Hippocampal formation (tissue), 2 donors: ENCODE results near the gene LDLRAD2.

Source experiments
- DNase-seq, 2 donors: peaks; one replicate each; lab custom pipeline; 2025; lab: John Stamatoyannopoulos, UW

Gene LDLRAD2

DNA sequence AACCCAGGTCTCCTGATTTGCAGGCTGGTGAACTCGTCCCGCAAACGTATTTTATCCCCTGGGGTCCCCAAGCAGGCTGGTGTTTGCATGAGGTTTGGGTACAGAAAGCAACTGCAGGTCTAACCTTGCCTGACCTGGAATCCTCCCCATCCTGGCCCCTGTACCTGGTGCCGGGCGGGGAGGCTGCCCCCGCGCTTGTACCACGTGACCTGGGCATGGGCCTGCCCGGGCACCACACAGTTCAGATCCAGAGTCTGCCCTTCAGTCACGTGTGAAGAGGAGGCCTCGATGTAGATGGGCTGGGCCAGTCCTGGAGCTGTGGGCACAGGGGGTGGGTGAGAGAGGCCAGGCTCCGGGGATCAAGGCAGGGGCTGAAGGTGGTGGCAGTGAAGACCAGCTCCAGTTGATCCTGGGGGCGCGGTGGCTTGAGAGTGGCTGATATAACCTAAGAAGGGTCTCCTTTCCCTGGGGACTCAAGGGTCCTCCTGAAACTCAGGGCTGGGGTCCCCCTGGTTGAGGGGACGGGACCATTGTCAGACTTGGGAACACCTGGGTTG, 30.6 kb downstream of the LDLRAD2 start:
- no peak for DNase-seq

DNA sequence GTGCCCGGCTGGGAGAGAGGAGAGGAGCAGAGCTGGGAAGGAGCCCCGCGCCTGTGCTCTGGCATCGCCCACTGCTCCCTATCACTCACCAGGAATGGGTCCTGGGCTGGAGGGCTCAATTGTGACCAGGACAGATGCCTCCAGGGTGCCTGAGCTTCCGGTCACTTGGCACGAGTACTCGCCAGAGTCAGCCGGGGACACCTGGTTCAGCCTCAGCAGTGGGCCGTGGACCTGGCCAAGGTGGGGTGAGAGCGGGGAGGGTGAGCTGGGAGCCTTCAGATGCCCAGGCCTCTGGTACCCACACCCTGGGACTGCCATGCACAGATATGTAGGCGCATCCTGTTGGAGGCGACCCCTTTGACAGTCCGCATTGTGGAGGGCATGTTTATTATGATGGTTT, 31.1 kb downstream of the LDLRAD2 start:
- DNase-seq, result no peak

DNA sequence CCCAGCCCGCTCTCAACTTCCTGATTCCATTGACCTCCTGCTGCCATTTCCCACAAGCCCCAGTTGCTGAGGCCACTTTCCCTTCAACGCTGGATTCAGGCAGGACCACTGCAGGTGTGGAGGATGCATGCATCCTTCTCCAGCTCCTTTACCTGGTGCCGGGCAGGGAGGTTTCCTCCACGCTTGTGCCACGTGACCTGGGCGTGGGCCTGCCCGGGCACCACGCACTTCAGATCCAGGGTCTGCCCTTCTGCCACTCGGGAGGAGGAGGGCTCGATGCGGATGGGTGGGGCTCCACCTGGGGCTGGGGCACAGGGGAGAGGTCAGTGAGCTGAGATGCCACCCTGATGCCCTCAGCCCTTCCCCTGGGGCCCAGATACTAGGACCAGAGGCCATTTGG, 31.9 kb downstream of the LDLRAD2 start:
- no peak for DNase-seq

DNA sequence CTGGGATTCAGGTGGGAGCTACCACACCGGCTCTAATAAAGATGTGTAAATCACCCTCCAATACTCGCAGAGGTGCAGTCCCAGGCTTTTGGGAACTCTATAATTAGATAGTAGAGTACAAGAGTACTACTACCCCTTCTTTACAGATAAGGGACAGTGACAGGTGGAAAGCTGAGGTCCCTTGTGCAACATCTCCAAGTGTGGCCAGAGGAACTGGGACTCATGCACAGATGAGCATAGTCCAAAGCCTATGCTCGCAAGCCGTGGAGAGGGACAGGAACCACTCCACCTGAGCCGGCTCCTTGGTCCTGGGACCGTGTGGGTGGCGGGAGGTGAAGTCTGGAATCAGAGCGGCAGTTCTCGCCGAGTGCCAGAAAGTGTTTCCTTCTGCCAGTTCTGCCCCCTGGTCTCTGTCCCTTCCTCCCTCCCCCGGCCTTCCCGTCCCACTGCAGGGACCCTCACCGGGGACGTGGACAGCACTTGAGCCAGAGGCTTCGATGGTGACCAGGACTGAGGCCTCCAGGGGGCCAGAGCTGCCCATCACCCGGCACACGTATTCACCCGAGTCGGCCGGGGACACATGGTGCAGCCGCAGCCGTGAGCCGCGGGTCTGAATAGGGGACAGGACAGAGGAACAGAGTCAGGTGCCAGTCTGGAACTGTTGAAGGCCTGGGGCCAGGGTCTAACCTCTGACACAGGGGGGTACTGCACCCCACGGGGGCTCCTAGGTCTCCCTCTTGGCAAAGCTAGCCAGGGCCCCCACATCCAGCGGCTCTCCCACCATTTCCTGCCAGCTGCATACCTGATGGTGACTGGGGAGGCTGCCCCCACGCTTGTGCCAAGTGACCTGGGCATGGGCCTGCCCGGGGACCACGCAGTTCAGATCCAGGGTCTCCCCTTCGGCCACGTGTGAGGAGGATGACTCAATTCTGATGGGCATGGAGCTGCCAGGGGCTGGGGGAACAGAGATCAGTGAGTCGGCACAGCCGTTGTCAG, 33.9 kb downstream of the LDLRAD2 start:
- DNase-seq, result no peak

DNA sequence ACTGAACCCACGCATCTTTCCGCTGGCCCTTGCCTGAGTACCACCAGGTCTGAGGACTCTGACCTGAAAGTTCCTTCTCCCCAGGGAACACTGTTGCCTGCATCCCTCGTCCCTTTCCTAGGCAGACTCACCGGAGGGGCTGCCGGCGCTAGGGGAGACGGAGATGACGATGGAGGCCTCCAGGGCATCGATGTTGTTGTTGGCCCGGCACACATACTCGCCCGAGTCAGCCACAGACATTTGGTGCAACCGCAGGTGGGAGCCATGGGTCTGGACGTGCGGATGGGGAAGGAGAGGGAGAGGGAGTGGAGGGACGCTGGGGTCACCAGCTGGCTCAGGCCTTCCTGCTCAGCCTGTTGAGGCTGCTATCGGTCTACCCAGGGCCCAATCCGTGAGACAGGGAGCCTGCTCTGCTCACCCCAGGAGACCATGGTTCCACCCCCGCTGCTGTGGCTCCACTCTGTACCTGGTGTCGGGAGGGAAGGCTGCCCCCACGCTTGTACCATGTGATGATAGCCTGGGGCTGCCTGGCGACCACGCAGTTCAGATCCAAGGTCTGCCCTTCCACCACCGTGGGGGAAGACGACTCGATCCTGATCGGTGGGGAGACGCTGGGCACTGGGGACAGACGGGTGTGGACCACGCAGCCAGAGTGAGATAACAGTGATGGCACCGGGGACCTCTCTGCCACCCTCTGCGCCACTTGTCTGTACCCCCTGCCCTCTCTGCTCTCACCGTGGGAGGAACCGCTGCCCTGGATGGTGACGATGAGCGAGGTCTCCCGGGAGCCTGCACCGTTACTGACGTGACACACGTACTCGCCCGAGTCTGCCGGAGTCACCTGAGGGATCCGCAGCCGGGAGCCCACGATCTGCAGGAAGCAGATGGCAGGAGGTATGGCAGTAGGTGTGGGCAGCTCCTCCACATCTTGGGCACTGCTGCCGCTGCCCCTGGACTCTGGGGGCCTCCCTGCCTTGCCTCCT, 35.4 kb downstream of the LDLRAD2 start:
- DNase-seq, result no peak

DNA sequence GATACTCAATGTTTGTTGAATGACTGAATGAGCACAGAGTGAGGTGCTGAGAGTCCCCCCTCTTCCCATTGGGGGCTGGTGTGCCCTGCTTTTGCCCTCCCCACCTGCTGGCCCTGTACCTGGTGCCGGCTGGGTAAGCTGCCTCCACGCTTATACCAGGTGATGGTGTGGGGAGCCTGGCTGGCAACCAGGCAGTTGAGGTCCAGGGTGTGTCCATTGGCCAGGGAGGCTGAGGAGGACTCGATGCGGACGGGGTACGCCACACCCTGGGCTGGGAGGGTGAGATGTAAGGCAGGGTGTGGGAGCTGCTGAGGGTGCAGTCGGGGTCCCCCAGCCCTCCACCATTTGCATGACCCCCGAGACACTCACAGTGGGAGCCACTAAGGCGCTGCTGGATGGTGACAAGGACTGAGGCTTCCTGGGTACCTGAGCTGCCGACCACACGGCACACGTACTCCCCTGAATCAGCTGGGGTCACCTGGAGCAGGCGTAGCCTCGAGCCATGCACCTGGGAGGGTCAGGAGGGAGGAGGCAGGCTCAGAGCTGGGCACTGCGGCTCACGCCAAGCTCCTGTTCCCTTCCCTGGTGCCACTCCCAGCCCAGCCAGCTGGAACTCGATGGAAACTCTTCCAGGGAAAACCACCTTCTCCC, 36.6 kb downstream of the LDLRAD2 start:
- no peak for DNase-seq

DNA sequence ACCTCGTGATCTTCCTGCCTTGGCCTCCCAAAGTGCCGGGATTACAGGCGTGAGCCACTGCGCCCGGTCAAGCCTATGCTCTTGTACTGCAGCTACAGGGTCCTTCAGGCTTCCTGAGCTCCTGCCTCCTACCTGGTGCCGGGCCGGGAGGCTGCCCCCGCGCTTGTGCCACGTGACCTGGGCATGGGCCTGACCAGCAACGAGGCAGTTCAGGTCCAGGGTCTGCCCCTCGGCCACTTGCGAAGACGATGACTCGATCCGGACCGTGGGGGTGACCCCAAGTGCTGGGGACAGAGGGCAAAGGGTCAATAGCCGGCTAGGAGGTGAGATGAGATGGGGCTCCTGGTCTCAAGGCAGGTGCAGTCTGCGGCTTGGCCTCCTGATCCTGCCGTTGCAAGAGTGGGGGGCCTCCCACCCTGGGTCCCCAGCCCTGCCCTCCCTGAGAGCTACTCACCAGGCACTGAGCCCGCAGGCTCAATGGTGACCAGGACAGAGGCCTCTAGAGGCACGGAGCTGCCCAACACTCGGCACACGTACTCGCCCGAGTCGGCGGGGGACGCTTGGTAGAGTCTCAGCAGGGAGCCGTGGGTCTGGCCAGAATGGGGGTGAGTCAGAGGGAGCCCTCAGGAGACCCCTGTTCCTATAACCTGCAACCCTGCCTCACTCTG, 38.0 kb downstream of the LDLRAD2 start:
- DNase-seq, result no peak

DNA sequence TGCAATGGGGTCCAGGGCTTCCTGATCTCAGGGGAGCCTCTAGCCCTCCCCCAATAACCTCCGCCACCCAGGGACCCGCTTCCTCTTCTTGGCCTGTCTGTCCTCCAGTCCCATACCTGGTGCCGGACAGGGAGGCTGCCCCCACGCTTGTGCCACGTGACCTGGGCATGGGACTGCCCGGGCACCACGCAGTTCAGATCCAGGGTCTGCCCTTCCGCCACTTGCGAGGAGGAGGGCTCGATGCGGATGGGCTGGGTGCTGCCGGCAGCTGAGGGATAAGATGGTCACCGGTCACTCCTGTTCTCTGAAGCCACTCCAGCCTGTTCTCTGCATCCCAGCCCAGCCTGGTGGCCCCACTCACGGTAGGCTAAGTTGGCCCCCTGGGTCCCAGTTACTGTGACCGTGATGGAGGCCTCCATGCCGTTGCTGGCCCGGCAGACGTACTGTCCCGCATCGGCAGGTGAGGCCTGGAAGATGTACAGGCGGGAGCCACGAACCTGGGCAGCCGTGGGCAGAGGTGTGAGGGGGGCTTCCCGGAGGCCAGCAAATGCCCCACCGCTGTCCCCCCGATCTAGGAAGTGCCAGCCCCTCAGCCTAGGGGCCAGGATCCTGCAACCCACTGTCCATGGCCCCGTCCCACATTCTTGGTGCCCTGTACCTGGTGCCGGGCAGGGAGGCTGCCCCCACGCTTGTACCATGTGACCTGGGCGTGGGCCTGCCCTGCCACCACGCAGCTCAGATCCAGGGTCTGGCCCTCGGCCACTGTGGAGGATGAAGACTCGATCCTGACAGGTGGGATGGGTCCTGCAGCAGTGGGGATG, 39.6 kb downstream of the LDLRAD2 start:
- DNase-seq, result no peak

DNA sequence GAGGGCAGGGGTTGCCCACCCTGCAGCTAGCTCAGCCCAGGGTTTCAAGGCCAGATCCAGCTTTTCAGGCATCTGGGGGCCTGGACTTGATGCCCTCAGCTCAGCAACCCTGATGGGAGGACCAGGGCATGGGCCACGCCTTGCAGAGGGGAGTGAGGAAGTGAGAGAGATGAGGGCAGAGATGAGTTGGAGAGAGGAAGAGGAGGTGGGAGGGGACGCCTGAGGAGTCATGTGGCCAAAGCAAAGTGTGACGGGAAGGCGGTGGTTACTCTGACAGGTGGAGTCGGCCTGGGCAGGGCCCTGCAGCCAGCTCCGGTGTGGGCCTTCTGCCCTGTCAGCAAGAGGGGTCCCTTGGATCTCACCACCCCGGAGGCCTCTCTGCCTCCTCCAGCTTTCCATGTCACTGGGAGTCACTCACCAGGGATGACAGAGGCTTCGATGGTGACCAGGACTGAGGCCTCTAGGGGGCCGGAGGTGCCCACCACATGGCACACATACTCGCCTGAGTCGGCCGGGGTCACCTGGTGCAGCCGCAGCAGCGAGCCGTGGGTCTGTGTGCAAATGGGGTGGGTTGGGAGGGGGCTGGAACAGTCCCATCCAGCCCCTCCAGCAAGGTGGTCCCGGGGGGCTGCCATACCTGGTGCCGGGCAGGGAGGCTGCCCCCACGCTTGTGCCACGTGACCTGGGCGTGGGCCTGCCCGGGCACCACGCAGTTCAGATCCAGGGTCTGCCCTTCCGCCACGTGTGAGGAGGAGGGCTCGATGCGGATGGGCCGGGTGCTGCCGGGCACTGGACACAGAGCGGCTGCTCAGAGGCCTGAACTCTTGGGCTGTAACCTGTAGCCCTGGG, 40.4 kb downstream of the LDLRAD2 start:
- DNase-seq, result no peak

DNA sequence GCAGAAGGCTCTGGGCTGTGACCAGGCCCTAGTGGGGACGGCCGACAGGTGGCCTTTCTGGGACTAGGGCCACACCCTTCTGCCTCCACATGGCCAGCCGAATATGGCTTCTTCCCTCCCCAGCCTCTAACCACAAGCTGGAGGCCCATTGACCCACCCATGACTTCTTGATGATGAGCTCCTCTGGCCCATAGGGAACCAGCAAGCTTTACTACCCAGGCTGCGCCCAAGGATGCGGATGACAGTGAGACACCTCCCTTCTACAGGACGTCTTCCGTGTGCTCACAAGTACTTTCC, 41.0 kb downstream of the LDLRAD2 start:
- no peak for DNase-seq

DNA sequence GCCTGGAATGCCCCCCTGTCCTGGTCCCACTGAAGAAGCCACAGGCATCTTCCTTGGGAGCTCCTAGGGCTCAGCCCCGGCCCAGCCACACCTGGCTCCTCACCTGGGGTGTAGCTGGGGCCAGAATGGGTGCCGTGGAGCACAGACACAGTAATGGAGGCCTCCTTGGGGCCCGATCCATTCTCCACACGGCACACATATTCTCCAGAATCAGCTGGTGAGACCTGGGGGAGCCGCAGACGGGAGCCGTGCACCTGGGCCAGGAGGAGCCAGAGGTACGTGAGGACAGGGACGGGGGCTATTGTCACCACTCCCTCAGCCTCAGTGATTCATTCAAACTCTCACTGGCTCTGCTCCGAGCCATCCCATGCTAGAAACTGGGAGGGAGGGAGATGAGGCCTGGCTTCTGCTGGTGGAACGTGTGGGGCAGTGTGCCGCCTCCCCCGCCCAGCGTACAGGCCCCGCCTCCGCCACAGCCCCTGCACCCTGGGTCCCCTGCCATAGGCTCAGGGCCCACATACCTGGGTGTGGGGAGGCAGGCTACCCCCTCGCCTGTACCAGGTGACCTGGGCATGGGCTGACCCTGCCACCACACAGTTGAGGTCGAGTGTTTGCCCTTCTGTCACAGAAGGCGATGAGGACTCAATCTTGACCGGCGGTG, 42.2 kb downstream of the LDLRAD2 start:
- no peak for DNase-seq

DNA sequence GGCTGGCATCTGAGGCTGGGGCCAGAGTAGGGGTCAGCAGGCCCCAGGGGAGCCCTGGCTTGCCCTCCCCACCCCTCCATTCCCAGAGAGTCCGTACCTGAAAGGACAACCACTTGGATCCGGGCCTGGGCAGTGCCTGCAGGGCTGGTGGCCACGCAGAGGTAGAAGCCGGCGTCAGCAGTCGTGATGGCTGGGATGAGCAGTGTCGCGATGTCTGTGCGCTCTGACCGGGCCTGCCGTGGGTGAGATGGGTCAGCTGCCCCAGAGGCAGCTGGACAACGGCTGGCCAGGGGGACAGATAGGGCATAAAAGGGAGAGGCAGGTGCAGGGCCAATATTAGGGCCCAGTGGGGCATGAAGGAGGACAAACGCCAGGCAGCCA, 42.7 kb downstream of the LDLRAD2 start:
- DNase-seq, result no peak

DNA sequence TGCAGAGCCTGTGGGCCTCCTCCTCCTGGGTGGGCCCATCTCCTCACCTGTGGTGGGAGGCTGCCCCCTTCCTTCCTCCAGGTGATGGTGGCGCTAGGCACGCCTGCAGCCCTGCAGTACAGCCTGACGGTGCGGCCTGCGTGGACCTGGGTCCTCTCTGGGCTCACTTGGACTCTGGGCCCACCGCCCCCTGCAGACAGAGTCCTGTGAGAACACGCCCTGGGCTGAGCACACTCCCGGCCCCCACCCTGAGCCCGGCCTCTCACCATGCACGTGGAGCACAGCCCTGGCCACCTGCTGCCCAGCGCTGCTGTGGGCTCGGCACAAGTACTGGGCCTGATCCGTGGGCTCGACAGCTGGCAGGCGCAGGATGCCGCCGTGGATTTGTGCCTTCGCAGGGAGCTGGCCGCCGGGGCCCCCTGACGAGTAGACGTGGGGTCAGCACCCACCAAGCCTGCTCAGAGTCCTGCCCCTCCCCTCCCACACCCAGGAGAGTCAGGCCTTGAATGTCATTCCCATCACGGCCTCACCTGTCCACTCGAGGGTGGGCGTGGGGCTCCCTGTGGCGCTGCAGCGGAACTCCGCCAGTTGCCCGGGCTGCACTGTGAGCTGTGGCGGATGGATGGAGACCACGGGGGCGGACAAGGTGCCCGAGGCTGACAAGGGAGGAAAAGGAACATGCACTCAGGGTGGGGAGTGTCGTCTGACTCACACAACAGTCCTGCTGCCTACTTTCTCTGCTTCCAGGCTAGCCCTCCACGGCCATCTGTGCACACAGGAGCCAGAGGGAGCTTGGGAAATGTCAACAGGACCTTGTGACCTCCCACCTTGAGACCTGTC, 43.4 kb downstream of the LDLRAD2 start:
- no peak for DNase-seq

DNA sequence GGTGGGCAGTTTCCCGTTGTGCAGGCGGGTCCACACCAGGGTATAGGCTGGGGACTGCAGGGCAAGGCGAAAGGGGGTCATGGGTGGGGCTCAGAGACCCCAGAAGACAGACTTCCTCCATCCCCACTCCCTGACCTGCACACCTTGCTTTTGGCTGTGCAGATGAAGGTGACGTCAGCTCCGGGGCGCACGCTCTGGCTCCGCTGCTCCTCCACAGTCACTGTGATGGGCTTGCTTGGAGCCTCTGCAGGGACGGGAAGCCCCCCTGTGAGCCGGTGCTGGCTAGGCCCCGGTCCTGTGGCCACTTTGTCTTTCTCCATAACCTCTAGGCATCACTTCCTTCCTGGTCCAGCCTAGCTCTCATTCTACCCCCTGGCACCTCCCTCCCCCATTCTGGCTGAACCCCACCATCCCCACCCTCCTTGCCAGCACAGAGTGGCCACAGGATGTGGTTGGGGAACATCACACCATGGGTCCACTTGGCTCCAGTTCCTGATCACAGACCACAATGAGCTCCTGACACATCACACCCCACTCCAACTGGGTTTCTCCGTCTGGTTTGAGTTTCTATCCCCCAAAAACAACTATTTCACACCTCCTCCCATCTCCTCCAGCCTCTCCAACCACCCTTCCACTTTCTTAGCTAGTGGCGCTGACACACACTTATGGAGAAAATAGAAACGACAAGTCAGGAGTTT, 45.2 kb downstream of the LDLRAD2 start:
- DNase-seq, result no peak

DNA sequence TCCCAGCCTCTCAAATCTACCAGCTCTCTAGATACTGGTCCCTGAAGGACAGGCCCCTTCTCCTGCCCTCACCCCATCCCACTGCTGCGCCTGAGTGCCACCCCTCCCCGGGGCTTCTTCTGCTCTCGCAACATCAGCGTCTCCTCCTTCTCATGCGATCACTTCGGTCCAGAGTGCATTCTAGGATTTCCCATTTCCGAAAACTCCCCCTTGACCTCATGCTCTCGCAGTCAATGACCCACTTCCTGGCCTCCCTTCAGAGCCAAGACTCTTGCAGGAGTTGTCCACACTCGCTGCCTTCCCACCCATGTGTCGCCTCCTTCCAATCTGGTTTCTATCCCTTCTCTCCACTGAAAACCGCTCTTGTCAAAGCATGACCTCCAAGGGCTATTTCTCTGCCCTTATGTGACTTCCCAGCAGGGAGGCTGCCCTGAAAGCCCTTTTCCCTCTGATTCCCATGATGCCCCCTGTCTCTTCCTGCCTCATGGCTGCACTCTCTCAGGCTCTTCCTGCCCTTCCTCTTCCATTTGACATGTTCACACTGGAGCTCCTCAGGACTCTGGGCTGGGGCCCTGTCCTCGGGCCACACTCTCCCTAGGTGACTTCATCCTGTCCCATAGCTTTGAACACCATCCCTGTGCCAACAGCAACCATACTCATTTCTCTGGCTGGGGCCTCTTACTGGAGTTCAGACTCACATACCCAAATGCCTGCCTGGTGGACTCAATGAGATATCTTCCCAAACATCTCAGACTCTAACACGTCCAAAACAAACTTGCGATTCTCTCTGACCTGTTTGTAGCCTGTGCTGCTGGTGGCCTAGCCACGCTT, 46.0 kb downstream of the LDLRAD2 start:
- DNase-seq, result no peak

DNA sequence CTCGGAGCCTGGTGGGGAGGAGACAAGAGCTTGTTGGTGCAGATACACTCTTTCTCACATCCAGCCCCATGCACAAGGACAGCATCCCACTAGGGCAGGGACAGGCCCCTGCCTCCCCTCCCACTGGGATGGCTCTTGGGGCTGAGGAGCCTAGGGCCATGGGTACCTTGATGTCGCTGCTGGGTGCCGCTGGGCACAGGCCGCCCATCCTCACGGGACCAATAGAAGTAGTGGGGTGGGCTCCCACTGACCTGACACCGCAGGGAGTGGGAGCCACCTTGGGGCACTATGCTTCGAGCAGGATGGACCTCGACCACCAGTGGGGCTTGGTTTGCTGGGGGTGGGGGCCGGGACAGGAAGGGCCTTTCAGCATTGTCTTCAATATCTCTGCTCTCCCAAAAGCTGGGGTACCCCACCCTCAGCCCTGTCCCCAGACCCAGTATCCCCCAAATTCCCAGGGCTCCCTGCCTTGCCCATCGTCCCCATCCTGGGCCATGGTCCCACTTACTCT, 47.7 kb downstream of the LDLRAD2 start:
- DNase-seq, result no peak
